OCI-LY7 (cell line): Measurements from ENCODE around the gene DNAH7. TPM values are rescaled to one million over a fixed set of nuclear protein-coding genes. Genes with fewer than 3 reads are reported as not detected.
A peak's percentile ranks its signal among the peaks of the same experiment; 100 is the strongest.

Experiments
- Bru-seq: library from RNA; stranded (reverse); fragments of 400-500 nt; gene quantifications from one replicate; lab custom pipeline; 2021; lab: Mats Ljungman, UMichigan
- BruChase-seq, 2 experiments: library from RNA; stranded (reverse); fragments of 400-500 nt; gene quantifications; one replicate each; lab custom pipeline; 2021; lab: Mats Ljungman, UMichigan
- BruUV-seq: library from RNA; stranded (reverse); fragments of 400-500 nt; replicated peaks from 2 replicates; lab custom pipeline; 2021; lab: Mats Ljungman, UMichigan
- CTCF ChIA-PET: fragments of 300-600 bp; sonication (Branson Sonifier 250); formaldehyde crosslinking; loops from one replicate; lab custom pipeline; 2022; ENCODE audit warnings: antibody characterized with exemption; ENCODE audit not compliant: unreplicated experiment; lab: Charles Lee
- POLR2A ChIA-PET: fragments of 300-600 bp; sonication (Branson Sonifier 250); formaldehyde crosslinking; loops from one replicate; lab custom pipeline; 2022; ENCODE audit warnings: antibody characterized with exemption; lab: Charles Lee
- DNase-seq: peaks from one replicate; pipeline ENCODE4 v3.0.0-alpha.2; 2015; ENCODE audit warnings: low spot score
- H2AFZ ChIP-seq: fragments of 200-600 bp; sonication (generic), shearing (Covaris generic); 2 replicates; pipeline ENCODE4 v1.6.1; 2014; ENCODE audit warnings: mild to moderate bottlenecking, antibody characterized with exemption, low read length, moderate library complexity
- H3K27ac ChIP-seq: fragments of 200-600 bp; sonication (generic); 2 replicates; pipeline ENCODE4 v1.5.1; 2014; ENCODE audit warnings: mixed run types, low read depth, mild to moderate bottlenecking, moderate library complexity, low read length, inconsistent platforms; ENCODE audit not compliant: poor library complexity, severe bottlenecking
- H3K36me3 ChIP-seq: fragments of 200-600 bp; sonication (generic); 2 replicates; pipeline ENCODE4 v1.6.1; 2014; ENCODE audit warnings: mild to moderate bottlenecking, antibody characterized with exemption, low read length, moderate library complexity, mixed read lengths; ENCODE audit not compliant: insufficient read depth
- H3K4me1 ChIP-seq: fragments of 200-600 bp; sonication (generic); 2 replicates; pipeline ENCODE4 v1.5.1; 2014; ENCODE audit warnings: mild to moderate bottlenecking, low read length; ENCODE audit not compliant: insufficient read depth, poor library complexity, severe bottlenecking
- H3K4me2 ChIP-seq: fragments of 200-600 bp; sonication (generic); 2 replicates; pipeline ENCODE4 v1.6.1; 2014; ENCODE audit warnings: mild to moderate bottlenecking, low read length
- H3K4me3 ChIP-seq: fragments of 200-600 bp; sonication (generic); 2 replicates; pipeline ENCODE4 v1.5.1; 2014; ENCODE audit warnings: mild to moderate bottlenecking, low read depth, low read length; ENCODE audit not compliant: poor library complexity, severe bottlenecking
- H3K79me2 ChIP-seq: fragments of 200-600 bp; sonication (generic); 2 replicates; pipeline ENCODE4 v1.6.1; 2016; ENCODE audit warnings: low read depth, mild to moderate bottlenecking, low read length, moderate library complexity, mixed read lengths; ENCODE audit not compliant: insufficient read depth
- H3K9me2 ChIP-seq: fragments of 200-600 bp; sonication (generic); 2 replicates; pipeline ENCODE4 v1.6.1; 2016; ENCODE audit warnings: mild to moderate bottlenecking, low read length, mixed read lengths; ENCODE audit not compliant: insufficient read depth
- H3K9me3 ChIP-seq: fragments of 200-600 bp; sonication (generic); 2 replicates; pipeline ENCODE4 v1.6.1; 2014; ENCODE audit warnings: mild to moderate bottlenecking, mixed run types, low read length, mixed read lengths
- H4K20me1 ChIP-seq: fragments of 200-600 bp; sonication (generic); 2 replicates; pipeline ENCODE4 v1.6.1; 2014; ENCODE audit warnings: mild to moderate bottlenecking, antibody characterized with exemption, low read length, moderate library complexity, mixed read lengths; ENCODE audit not compliant: insufficient read depth
- EZH2phosphoT487 ChIP-seq: fragments of 200-600 bp; sonication (generic); IDR thresholded peaks from 2 replicates; pipeline ENCODE4 v1.6.1; 2018; ENCODE audit warnings: low read depth, borderline replicate concordance, mild to moderate bottlenecking, mixed run types, antibody characterized with exemption, low read length, moderate library complexity, mixed read lengths
- intact Hi-C: fragments of 100-400 bp; cut with micrococcal nuclease; formaldehyde crosslinking; loops from one replicate; pipeline ENCODE4 v1.10.0; 2022; ENCODE audit not compliant: unreplicated experiment
- long read RNA-seq: library from polyadenylated mRNA; stranded (forward); transcript quantifications from one replicate; pipeline ENCODE4 v2.0.0, GENCODE V29; 2022
- total RNA-seq, 2 experiments: library from RNA; depleted of rRNA in 1 of 2; stranded (reverse); fragments of >200 nt in 1 of 2; shearing (Covaris generic) in 1 of 2; gene quantifications; 2 replicates each; pipeline ENCODE4 v1.2.3, GENCODE V29; 2014 to 2022
- TF ChIP-seq, protein P1 (sequence below): fragments of 200-600 bp; sonication (generic); conservative IDR thresholded peaks from 2 replicates; pipeline ENCODE4 v1.5.1; 2014; ENCODE audit warnings: mild to moderate bottlenecking, antibody characterized with exemption, low read length, moderate library complexity, mixed read lengths

DNAH7 gene
- total RNA-seq (2014; rRNA removed; shearing (Covaris generic)) (not detected in 2 replicates), total RNA-seq (2022) (not detected in 2 replicates), Bru-seq, nascent RNA (percentile 4 among the genes with signal in this experiment), BruChase-seq, experiment 1, labeled RNA remaining after a 6-hour chase (percentile 3 among the genes with signal in this experiment), BruChase-seq, experiment 2, labeled RNA remaining after a 2-hour chase (percentile 3 among the genes with signal in this experiment)
- long read RNA-seq = 0 reads

DNA sequence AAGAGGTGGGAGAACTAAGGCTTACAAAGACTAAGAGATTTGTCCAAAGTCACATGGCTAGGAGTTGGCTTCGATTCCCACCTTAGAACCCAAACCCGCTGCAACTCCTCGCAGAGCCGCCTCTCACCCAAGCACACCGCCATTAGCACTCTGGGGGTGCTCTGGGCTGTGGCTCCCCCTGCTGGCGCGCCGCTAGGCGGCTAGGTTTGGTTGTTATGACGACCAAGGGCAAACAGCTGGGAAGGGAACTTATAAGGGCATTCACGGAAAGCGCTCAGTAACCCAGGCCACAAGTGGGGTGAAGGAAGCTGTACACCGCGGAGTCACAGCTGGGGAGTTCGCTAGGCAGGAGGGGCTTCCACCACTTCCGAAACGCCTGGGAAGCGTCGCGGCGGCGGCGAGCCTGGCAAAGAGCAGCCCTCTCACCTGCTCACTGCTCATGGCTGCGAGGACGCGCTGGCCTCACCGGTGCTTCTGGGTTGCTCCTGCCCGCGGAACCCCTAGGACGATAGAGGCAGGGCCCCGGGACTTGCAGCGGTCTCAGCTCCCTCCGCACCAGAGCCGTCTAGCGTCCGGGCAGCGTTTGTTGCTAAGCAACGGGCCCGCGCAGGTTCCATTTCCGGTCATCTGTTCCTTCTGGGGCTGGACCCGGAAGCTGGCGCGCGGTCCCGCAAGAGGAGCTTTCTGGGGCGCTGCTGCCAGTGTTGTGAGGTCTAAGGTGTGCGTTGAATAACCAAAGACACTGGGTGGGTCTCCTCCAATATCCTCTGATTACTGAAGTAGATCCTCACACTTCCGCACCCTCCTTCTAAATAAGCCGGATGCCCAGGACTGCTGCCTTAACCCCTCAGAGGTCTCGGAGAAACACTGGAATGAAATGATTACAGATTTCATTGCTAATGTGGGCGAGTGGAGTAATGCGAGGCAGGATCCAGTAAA lies at the start of gene DNAH7:
Gene DNAH7 (minus strand): TSS at position 567 of the 939 bp plus-strand sequence. CDS start 126 bp downstream, at position 441.
- H3K9me3 ChIP-seq = no peaks in the 10 kb centered on the region
- no peaks in the 10 kb centered on the region for H4K20me1 ChIP-seq
- CTCF ChIA-PET = interaction anchor here (0.9 to 1.4 kb wide), 2 partner anchors 10 to 406 kb away, joined by 4 to 6 read pairs; no protein-coding TSS in a partner anchor
- H3K36me3 ChIP-seq = no peaks in the 10 kb centered on the region
- peak within 1 kb of the TSS; percentile 71; the same call in 1 of the 2 replicates for H2AFZ ChIP-seq
- DNase-seq = peak; percentile 81
- no peak within 1 kb of the TSS for H3K27ac ChIP-seq
- peaks cover 5% of the 10 kb centered on the region for H3K4me1 ChIP-seq
- BruUV-seq = no TSS peak
- peak within 1 kb of the TSS; percentile 76 for H3K4me2 ChIP-seq
- peak within 1 kb of the TSS; percentile 67 for H3K4me3 ChIP-seq
- H3K9me2 ChIP-seq = no peaks in the 10 kb centered on the region
- intact Hi-C loops = loop anchor here (2.0 to 10.0 kb wide), 5 partner anchors 268 to 666 kb away; partner anchors contain the start of gene CCDC150
- no peaks in the 10 kb centered on the region for H3K79me2 ChIP-seq
- POLR2A ChIA-PET = interaction anchor here (0.6 to 1.5 kb wide), 5 partner anchors 10 to 314 kb away, joined by 3 to 4 read pairs (median 3); no protein-coding TSS in a partner anchor
- TF ChIP-seq, protein P1, sequence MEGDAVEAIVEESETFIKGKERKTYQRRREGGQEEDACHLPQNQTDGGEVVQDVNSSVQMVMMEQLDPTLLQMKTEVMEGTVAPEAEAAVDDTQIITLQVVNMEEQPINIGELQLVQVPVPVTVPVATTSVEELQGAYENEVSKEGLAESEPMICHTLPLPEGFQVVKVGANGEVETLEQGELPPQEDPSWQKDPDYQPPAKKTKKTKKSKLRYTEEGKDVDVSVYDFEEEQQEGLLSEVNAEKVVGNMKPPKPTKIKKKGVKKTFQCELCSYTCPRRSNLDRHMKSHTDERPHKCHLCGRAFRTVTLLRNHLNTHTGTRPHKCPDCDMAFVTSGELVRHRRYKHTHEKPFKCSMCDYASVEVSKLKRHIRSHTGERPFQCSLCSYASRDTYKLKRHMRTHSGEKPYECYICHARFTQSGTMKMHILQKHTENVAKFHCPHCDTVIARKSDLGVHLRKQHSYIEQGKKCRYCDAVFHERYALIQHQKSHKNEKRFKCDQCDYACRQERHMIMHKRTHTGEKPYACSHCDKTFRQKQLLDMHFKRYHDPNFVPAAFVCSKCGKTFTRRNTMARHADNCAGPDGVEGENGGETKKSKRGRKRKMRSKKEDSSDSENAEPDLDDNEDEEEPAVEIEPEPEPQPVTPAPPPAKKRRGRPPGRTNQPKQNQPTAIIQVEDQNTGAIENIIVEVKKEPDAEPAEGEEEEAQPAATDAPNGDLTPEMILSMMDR = peak; percentile 96
- no peak for TF ChIP-seq EZH2phosphoT487

DNA sequence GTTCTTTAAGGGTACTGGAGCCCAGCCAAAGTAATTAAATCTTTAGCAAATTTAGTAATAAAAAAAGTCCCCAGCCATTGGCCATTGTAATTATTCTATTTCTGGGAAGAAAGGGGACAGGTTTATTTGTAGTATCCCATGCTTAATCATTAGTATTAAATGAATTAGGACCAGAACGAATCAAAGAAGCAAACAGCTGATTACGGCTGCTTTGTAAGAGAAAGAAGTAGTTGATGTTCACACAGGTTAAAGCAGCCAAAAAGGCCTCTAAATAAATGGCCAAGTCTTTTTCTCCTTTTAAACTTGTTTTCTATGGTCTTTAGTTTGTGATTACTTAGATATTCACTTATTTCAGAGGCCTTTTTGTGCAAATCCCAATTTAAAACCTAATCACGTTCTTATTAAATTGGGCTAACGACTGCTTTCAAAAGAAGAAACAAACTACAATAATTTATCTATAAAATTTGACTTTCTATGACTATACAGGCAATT lies 48.6 kb upstream of the DNAH7 start:
- intact Hi-C loops = no loop called here
- no TSS peak for BruUV-seq
- Histone ChIP-seq H4K20me1 (no peaks in the 10 kb centered on the region), H3K4me1 (no peaks in the 10 kb centered on the region), H2AFZ (no peak overlapping the region), H3K36me3 (no peaks in the 10 kb centered on the region), H3K27ac (no peak overlapping the region), H3K9me3 (no peaks in the 10 kb centered on the region), H3K4me2 (no peak overlapping the region), H3K79me2 (no peaks in the 10 kb centered on the region), H3K4me3 (no peak overlapping the region), H3K9me2 (no peaks in the 10 kb centered on the region)
- DNase-seq = no peak
- CTCF ChIA-PET = no interaction called here
- TF ChIP-seq, protein P1 = no peak
- no peak for TF ChIP-seq EZH2phosphoT487
- POLR2A ChIA-PET = no interaction called here
